HUES64 (cell line): ENCODE data around the gene KRTAP4-16. TPM values are rescaled to one million over a fixed set of nuclear protein-coding genes. Genes with fewer than 3 reads are reported as not detected.
"Not testable (repeated sequence)": the region's sequence is repeated elsewhere in the genome, so short reads cannot be mapped to it uniquely, and the experiment has no call there.

Experiments
- H3K27ac ChIP-seq: 2 replicates; pipeline ENCODE4 v1.7.0; 2013; ENCODE audit warnings: low read depth, low read length, inconsistent platforms
- H3K27me3 ChIP-seq: 2 replicates; pipeline ENCODE4 v1.6.1; 2013; ENCODE audit warnings: mild to moderate bottlenecking, low read length; ENCODE audit not compliant: insufficient read depth
- H3K36me3 ChIP-seq: 2 replicates; pipeline ENCODE4 v1.6.1; 2013; ENCODE audit warnings: mild to moderate bottlenecking, low read length; ENCODE audit not compliant: insufficient read depth
- H3K4me1 ChIP-seq: 2 replicates; pipeline ENCODE4 v1.6.1; 2013; ENCODE audit warnings: mild to moderate bottlenecking, low read length, moderate library complexity; ENCODE audit not compliant: insufficient read depth
- H3K4me3 ChIP-seq: 2 replicates; pipeline ENCODE4 v1.5.1; 2013; ENCODE audit warnings: mild to moderate bottlenecking, low read length, moderate library complexity
- H3K9ac ChIP-seq: 2 replicates; pipeline ENCODE4 v1.6.1; 2013; ENCODE audit warnings: mild to moderate bottlenecking, low read depth, low read length
- H3K9me3 ChIP-seq: 2 replicates; pipeline ENCODE4 v1.6.1; 2013; ENCODE audit warnings: low read depth, low read length; ENCODE audit not compliant: insufficient read depth
- whole genome bisulfite sequencing: fragments of 150-250, 120-280 bp; methylation state at CpG from one replicate; pipeline ENCODE4 v1.1.7; 2013; ENCODE audit warnings: missing lambda C conversion rate; 5-methylcytosine and 5-hydroxymethylcytosine counted together
- polyA plus RNA-seq, 2 experiments: library from polyadenylated mRNA; stranded (reverse); fragments of 50-300 nt; gene quantifications; one replicate each; pipeline ENCODE4 v1.2.3, GENCODE V29; 2013

KRTAP4-16 gene
- polyA plus RNA-seq (2013, experiment 1 of 2): not detected
- not detected for polyA plus RNA-seq (2013, experiment 2 of 2)

DNA sequence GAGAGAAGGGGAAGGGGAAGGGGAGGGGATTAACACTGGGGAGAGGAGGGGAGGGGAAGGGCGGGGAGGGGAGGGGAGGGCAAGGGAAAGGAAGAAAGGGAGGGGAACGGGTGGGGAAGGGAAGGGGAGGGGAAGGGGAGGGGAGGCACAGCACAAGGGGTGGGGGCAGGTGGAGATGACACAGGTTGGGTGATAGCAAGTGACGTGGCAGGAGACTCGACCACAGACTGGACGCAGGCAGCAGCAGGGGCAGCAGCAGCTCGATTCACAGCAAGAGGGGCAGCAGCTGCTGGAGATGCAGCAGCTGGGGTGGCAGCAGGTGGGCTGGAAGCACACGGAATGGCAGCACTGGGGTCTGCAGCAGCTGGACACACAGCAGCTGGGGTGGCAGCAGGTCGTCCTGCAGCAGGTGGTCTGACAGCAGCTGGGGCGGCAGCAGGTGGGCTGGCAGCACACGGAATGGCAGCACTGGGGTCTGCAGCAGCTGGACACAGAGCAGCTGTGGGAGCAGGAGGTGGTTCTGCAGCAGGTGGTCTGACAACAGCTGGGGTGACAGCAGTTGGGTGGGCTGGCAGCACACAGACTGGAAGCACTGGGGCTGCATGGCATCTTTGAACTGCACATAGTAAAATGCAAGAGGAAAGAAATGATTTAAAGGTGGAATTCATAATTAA, at the start of gene KRTAP4-16:
Gene KRTAP4-16, minus strand, starts transcription at position 624 of the 674 bp plus-strand sequence. Its CDS starts 0 bp downstream, at position 624.
- no peaks in the 10 kb centered on the region for H3K36me3 ChIP-seq
- no peak within 1 kb of the TSS for H3K27ac ChIP-seq
- no peak within 1 kb of the TSS for H3K9ac ChIP-seq
- H3K27me3 ChIP-seq: no peaks in the 10 kb centered on the region
- no peaks in the 10 kb centered on the region for H3K9me3 ChIP-seq
- H3K4me1 ChIP-seq: peaks cover 4% of the 10 kb centered on the region
- WGBS: 61% methylated on average over 9 of the region's 10 CpGs
- H3K4me3 ChIP-seq: no peak within 1 kb of the TSS

DNA sequence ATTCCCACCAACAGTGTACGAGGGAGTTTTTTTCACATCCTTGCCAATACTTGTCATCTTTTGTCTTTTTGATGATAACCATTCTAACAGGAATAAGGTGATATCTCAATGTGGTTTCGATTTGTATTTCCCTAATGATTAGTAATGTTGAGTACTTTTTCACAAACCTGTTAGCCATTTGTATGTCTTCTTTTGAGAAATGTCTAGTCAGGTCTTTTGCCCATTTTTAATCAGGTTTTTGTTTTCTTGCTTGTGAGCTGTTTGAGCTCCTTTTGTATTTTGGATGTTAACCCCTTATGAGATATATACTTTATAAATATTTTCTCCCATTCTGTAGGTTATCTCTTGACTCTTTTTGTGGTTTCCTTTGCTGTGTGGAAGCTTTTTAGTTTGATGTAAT, 49.5 kb upstream of the KRTAP4-16 start:
- Histone ChIP-seq H3K36me3 (no peaks in the 10 kb centered on the region), H3K4me3 (no peak overlapping the region), H3K4me1 (no peaks in the 10 kb centered on the region), H3K9me3 (no peaks in the 10 kb centered on the region), H3K9ac (no peak overlapping the region), H3K27me3 (no peaks in the 10 kb centered on the region), H3K27ac (no peak overlapping the region)
- 90% methylated on average over 1 of the region's 2 CpGs for WGBS

DNA sequence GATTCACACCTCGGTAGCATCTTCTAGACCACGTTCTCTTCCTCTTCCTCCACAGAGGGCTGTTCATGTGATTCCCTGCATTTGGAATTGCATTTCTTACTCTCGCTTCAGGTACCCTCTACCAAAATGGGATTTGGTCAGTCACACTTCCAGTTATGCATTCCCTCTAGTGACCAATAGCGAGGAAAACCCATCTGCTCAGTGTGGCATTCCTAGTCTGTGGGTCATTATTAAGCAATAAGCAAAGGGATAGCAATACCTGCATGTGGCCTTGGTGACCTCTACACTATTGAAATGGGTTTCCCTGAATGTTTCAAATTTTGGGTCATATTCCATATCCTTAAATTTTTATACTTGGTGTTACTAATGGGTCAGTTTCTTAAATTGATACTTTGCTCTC, 48.0 kb upstream of the KRTAP4-16 start:
- Histone ChIP-seq H3K36me3 (no peaks in the 10 kb centered on the region), H3K4me1 (no peaks in the 10 kb centered on the region), H3K27me3 (no peaks in the 10 kb centered on the region), H3K27ac (no peak overlapping the region), H3K9me3 (no peaks in the 10 kb centered on the region), H3K9ac (no peak overlapping the region), H3K4me3 (no peak overlapping the region)
- 88% methylated on average over 4 of the region's 4 CpGs for WGBS

DNA sequence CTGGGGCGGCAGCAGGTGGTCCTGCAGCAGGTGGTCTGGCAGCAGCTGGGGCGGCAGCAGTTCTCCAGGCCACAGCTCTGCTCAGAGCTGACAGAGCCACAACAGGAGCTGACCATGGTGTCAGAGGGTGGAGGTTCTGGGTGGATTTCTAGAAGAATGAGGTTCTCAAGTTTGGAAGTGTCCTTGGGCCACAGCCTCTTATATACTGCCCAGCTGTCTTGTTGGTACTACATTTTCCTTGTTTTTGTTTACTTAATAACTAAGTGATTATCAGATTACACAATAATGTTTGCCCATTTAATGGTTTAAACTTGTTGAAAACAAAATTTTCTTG, 47.6 kb upstream of the KRTAP4-16 start, which contains the start of gene KRTAP4-5:
Gene KRTAP4-5, minus strand, starts transcription at position 174 of the 334 bp plus-strand sequence. Its CDS starts 58 bp downstream, at position 116.
- no peak within 1 kb of the TSS for H3K27ac ChIP-seq
- H3K27me3 ChIP-seq: no peaks in the 10 kb centered on the region
- H3K9ac ChIP-seq: no peak within 1 kb of the TSS
- no peaks in the 10 kb centered on the region for H3K9me3 ChIP-seq
- H3K4me3 ChIP-seq: no peak within 1 kb of the TSS
- no peaks in the 10 kb centered on the region for H3K4me1 ChIP-seq
- WGBS: 54% methylated on average over 2 of the region's 2 CpGs
- no peaks in the 10 kb centered on the region for H3K36me3 ChIP-seq

DNA sequence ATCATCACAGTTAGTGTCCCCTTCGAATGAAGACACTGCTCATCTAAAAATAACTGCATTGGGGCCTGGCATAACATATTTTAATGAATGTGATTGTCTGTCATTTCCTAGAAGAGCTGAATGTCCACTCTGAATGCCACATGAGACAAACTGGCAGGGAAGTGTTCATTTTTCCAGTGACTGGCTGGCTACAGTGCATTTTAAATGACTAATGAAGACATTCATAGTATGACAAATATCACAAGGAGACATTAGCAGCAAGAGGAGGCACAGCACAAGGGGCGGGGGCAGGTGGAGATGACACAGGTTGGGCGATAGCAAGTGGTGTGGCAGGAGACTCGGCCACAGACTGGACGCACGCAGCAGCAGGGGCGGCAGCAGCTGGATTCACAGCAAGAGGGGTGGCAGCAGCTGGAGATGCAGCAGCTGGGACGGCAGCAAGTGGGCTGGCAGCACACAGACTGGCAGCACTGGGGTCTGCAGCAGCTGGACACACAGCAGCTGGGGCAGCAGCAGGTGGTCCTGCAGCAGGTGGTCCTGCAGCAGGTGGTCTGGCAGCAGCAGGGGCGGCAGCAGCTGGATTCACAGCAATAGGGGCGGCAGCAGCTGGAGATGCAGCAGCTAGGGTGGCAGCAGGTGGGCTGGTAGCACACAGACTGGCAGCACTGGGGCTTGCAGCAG, 47.1 kb upstream of the KRTAP4-16 start:
- H3K9ac ChIP-seq, H3K4me1 ChIP-seq, H3K4me3 ChIP-seq, H3K27me3 ChIP-seq, H3K27ac ChIP-seq, H3K36me3 ChIP-seq, H3K9me3 ChIP-seq: not testable (repeated sequence)
- WGBS: 88% methylated on average over 10 of the region's 10 CpGs

DNA sequence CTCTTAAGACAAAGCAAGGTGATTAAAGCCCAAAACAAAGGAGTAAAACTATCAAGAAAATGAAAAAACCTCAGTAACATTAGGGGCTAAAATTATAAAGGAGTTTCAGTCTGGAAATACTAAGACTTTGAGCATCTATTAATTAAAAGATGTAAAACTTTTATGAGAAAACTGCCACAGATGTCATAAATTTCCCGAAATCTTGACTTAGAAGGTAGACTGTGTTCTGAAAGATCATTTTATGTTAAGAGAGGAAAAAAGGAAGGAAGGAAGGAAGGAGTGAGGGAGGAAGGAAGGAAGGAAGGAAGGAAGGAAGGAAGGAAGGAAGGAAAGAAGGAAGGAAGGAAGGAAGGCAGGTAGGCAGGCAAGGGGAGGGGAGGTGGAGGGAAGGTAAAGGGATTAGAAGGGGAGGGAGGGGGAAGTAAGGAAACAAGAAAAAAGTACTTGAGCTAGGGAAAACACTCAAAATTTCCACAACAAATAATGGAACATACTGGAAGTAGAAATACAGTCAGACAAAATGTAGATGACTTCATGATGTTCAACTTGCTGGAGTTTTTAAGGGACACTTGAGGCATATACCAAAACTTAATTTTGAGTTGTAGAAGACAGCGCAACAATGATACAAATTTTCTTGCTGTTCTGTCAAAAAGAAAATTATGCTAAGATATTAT, 45.7 kb upstream of the KRTAP4-16 start:
- no peak overlapping the region for H3K9ac ChIP-seq
- 91% methylated on average over 2 of the region's 2 CpGs for WGBS
- H3K9me3 ChIP-seq: peaks cover 11% of the 10 kb centered on the region
- H3K4me3 ChIP-seq: no peak overlapping the region
- H3K27ac ChIP-seq: no peak overlapping the region
- no peaks in the 10 kb centered on the region for H3K4me1 ChIP-seq
- H3K27me3 ChIP-seq: no peaks in the 10 kb centered on the region
- no peaks in the 10 kb centered on the region for H3K36me3 ChIP-seq

DNA sequence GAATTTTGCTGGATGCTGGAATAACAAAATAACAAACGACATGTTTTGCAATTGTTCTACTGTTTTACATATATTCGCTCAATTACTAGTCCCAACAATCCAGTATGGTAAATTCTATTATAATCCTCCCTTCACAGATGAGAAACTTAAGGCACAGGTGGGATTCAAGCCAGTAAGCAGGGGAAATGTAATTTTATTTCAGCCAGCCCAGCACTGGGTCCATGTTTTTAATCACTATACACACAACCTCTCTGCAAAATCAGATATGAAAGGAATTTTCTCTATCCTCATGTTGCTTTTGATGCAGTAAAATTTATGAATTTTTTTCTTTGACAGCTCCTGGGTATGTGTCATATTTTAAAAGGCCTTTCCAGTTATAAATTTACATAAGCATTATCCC, 43.3 kb upstream of the KRTAP4-16 start:
- no peak overlapping the region for H3K27ac ChIP-seq
- H3K4me1 ChIP-seq: no peaks in the 10 kb centered on the region
- no peak overlapping the region for H3K4me3 ChIP-seq
- H3K36me3 ChIP-seq: no peaks in the 10 kb centered on the region
- WGBS: 60% methylated on average over 1 of the region's 2 CpGs
- peaks cover 17% of the 10 kb centered on the region for H3K9me3 ChIP-seq
- H3K9ac ChIP-seq: no peak overlapping the region
- H3K27me3 ChIP-seq: no peaks in the 10 kb centered on the region

DNA sequence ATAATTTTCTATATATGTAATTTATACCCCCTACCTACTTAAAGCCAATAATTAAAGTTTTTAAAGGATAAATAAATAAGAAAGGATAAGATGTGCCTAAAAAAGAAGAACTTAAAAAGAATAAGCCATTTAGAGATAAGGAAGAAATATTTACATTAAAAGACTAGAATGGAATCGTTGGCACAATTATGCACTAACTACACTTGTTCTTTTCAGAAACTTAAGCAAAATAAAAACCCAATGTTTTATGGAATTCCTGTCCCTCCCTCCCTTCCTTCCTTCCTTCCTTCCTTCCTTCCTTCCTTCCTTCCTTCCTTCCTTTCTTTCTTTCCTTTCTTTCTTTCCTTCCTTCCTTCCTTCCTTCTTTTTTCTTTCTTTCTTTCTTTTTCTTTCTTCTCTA, 42.8 kb upstream of the KRTAP4-16 start:
- H3K4me1 ChIP-seq: no peaks in the 10 kb centered on the region
- 87% methylated on average over 1 of the region's 1 CpG for WGBS
- H3K36me3 ChIP-seq: no peaks in the 10 kb centered on the region
- H3K9ac ChIP-seq: no peak overlapping the region
- peaks cover 18% of the 10 kb centered on the region for H3K9me3 ChIP-seq
- no peaks in the 10 kb centered on the region for H3K27me3 ChIP-seq
- no peak overlapping the region for H3K27ac ChIP-seq
- H3K4me3 ChIP-seq: no peak overlapping the region

DNA sequence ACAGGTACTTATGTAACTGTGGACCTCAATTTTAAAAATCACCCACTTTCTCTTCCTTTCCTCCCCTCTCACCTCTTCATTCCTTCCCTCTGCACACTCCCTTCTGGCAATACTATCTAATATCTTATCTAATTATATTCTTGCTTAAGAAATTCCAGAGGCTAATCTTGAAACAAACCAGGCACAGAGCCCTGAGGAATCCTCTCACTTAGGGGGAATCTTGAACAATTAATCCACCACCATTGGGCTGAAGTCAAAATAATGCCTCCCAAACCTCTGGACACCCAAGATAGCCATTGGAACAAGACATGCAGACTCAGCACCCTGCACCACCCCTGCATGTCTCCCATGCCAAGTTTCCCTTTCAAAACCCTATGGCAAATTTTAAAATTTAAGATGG, 39.4 kb upstream of the KRTAP4-16 start:
- peaks cover 22% of the 10 kb centered on the region for H3K9me3 ChIP-seq
- H3K27me3 ChIP-seq: no peaks in the 10 kb centered on the region
- H3K36me3 ChIP-seq: no peaks in the 10 kb centered on the region
- no peak overlapping the region for H3K9ac ChIP-seq
- H3K4me3 ChIP-seq: no peak overlapping the region
- no peaks in the 10 kb centered on the region for H3K4me1 ChIP-seq
- H3K27ac ChIP-seq: no peak overlapping the region

DNA sequence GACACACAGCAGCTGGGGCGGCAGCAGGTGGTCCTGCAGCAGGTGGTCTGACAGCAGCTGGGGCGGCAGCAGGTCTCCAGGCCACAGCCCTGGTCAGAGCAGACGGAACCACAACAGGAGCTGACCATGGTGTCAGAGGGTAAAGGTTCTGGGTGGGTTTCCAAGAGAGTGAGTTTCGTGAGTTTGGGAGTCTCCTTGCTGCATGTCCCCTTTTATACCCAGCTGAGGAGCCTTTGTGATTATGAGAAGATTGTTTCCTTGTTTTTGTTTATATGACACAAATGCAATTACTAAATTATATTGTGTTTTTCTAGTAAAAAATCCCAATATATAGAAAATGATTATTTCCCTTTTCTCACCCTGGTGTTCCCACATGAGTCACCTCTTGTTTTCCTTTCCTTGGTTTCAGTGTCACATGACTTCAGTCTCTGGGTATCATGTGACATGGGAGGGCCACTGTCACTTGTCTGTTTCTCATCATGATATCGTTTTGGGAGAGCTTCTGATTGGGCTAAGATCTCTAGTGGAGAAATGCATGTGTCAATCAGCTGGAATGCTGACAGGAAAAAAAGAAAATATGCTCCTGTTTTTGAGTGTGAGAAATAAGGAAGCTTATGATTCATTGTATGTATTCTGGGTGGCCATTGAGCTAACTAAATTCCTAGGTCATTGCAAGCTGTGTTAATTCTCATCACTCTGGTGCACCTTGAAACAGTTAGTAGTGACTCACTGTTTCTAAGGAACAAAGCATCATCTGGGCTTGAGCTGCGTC, 38.5 kb upstream of the KRTAP4-16 start, which contains the start of gene KRTAP4-6:
Gene KRTAP4-6, minus strand, starts transcription at position 185 of the 772 bp plus-strand sequence. Its CDS starts 57 bp downstream, at position 128.
- WGBS: 92% methylated on average over 6 of the region's 6 CpGs
- Histone ChIP-seq H3K27me3 (no peaks in the 10 kb centered on the region), H3K9ac (no peak within 1 kb of the TSS), H3K36me3 (no peaks in the 10 kb centered on the region), H3K9me3 (peaks cover 22% of the 10 kb centered on the region), H3K4me3 (no peak within 1 kb of the TSS), H3K4me1 (no peaks in the 10 kb centered on the region), H3K27ac (no peak within 1 kb of the TSS)

DNA sequence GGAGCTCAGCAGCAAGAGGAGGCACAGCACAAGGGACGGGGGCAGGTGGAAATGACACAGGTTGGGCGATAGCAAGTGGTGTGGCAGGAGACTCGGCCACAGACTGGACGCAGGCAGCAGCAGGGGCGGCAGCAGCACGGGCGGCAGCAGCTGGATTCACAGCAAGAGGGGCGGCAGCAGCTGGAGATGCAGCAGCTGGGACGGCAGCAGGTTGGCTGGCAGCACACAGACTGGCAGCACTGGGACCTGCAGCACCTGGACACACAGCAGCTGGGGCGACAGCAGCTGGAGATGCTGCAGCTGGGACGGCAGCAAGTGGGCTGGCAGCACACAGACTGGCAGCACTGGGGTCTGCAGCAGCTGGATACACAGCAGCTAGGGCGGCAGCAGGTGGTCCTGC, 37.9 kb upstream of the KRTAP4-16 start:
- H3K36me3 ChIP-seq, H3K27me3 ChIP-seq, H3K9ac ChIP-seq, H3K4me3 ChIP-seq, H3K27ac ChIP-seq, H3K4me1 ChIP-seq: not testable (repeated sequence)
- WGBS: 90% methylated on average over 12 of the region's 12 CpGs
- H3K9me3 ChIP-seq: peaks cover 22% of the 10 kb centered on the region
